Neural progenitor cell (in vitro differentiated cells): ENCODE data around the gene DLGAP3. TPM values are rescaled to one million over a fixed set of nuclear protein-coding genes. Genes with fewer than 3 reads are reported as not detected.

Source experiments
- DNase-seq: peaks from one replicate; pipeline ENCODE4 v3.0.0-alpha.2; 2016; ENCODE audit warnings: low spot score
- H2AFZ ChIP-seq: fragments of 200-600 bp; sonication (generic); replicated peaks from 2 replicates; pipeline ENCODE4 v1.6.1; 2016; ENCODE audit warnings: antibody characterized with exemption
- H3F3A ChIP-seq: fragments of 200-600 bp; sonication (generic); 2 replicates; pipeline ENCODE4 v1.6.1; 2016; ENCODE audit warnings: antibody characterized with exemption, low read depth
- H3K27ac ChIP-seq: fragments of 200-600 bp; sonication (generic); 2 replicates; pipeline ENCODE4 v1.5.1; 2016; ENCODE audit warnings: mild to moderate bottlenecking
- H3K27me3 ChIP-seq: fragments of 200-600 bp; sonication (generic); 2 replicates; pipeline ENCODE4 v1.6.1; 2016; ENCODE audit warnings: mild to moderate bottlenecking, moderate library complexity
- H3K36me3 ChIP-seq: fragments of 200-600 bp; sonication (generic); 2 replicates; pipeline ENCODE4 v1.5.1; 2016
- H3K4me1 ChIP-seq: fragments of 200-600 bp; sonication (generic); 2 replicates; pipeline ENCODE4 v1.6.1; 2016; ENCODE audit warnings: mixed run types
- H3K4me2 ChIP-seq: fragments of 200-600 bp; sonication (generic); 2 replicates; pipeline ENCODE4 v1.6.1; 2016
- H3K4me3 ChIP-seq: fragments of 200-600 bp; sonication (generic); 2 replicates; pipeline ENCODE4 v1.5.1; 2016
- H3K79me2 ChIP-seq: fragments of 200-600 bp; sonication (generic); 2 replicates; pipeline ENCODE4 v1.6.1; 2016; ENCODE audit warnings: low read depth
- H3K9ac ChIP-seq: fragments of 200-600 bp; sonication (generic); 2 replicates; pipeline ENCODE4 v1.6.1; 2016
- H3K9me3 ChIP-seq: fragments of 200-600 bp; sonication (generic); 2 replicates; pipeline ENCODE4 v1.5.1; 2016; ENCODE audit warnings: low read depth
- H4K20me1 ChIP-seq: fragments of 200-600 bp; sonication (generic); 2 replicates; pipeline ENCODE4 v1.6.1; 2016; ENCODE audit warnings: low read depth
- H3K27ac Mint-ChIP-seq: 3 replicates; pipeline ENCODE4 v1.8.0; 2021; ENCODE audit warnings: mixed read lengths
- H3K27me3 Mint-ChIP-seq: 2 replicates; pipeline ENCODE4 v1.8.0; 2022; ENCODE audit warnings: low read depth, mild to moderate bottlenecking, inconsistent platforms, moderate library complexity, mixed read lengths; ENCODE audit not compliant: insufficient read depth
- H3K36me3 Mint-ChIP-seq: 3 replicates; pipeline ENCODE4 v1.8.0; 2021; ENCODE audit warnings: mixed read lengths
- H3K4me1 Mint-ChIP-seq: 3 replicates; pipeline ENCODE4 v1.8.0; 2021; ENCODE audit warnings: mixed read lengths
- H3K4me3 Mint-ChIP-seq: 3 replicates; pipeline ENCODE4 v1.8.0; 2021; ENCODE audit warnings: mild to moderate bottlenecking, moderate library complexity, mixed read lengths
- H3K9me3 Mint-ChIP-seq: 3 replicates; pipeline ENCODE4 v1.8.0; 2020; ENCODE audit warnings: mixed read lengths
- CTCF ChIP-seq: fragments of 200-600 bp; sonication (generic); IDR thresholded peaks from 2 replicates; pipeline ENCODE4 v1.5.1; 2017; ENCODE audit warnings: antibody characterized with exemption, mild to moderate bottlenecking
- EZH2 ChIP-seq: fragments of 200-600 bp; sonication (generic); IDR thresholded peaks from 2 replicates; pipeline ENCODE4 v1.6.1; 2017; ENCODE audit warnings: antibody characterized with exemption, mild to moderate bottlenecking, moderate library complexity
- EZH2phosphoT487 ChIP-seq: fragments of 200-600 bp; sonication (generic); IDR thresholded peaks from 2 replicates; pipeline ENCODE4 v1.6.1; 2017; ENCODE audit warnings: antibody characterized with exemption
- total RNA-seq: library from RNA; depleted of rRNA; stranded (reverse); fragments of >200 nt; gene quantifications from 2 replicates; pipeline ENCODE4 v1.2.3, GENCODE V29; 2015; ENCODE audit warnings: low replicate concordance

The DLGAP3 gene
- total RNA-seq, 1 donor from 2014 or later = not detected

DNA sequence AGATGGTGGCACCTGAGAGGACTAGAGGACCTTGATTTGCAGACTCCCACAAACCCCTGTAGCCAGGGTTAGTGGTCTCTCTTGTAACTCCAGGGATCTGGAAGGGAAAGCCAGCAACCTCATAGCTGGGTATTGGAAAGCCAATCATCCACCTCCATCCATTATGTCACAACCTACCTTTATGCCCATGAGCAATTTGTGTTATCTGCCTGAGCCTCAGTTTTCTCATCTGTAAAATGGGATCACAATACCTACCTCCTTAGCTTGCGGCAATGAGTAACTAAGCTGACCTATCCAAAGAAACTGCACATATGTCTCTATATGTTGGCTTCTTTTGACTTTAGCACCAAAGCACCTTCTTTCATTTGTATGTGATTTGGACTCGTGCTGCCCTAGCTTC is 14.5 kb downstream of the DLGAP3 start:
- H3K27me3 Mint-ChIP-seq = peaks cover 6% of the 10 kb centered on the region
- Histone ChIP-seq H4K20me1 (no peaks in the 10 kb centered on the region), H3K79me2 (no peaks in the 10 kb centered on the region), H3K27ac (no peak overlapping the region), H3K27me3 (no peaks in the 10 kb centered on the region), H3K36me3 (no peaks in the 10 kb centered on the region), H3K4me2 (no peak overlapping the region), H3K9ac (no peak overlapping the region), H3K9me3 (no peaks in the 10 kb centered on the region), H3K4me3 (no peak overlapping the region), H3K4me1 (peaks cover 11% of the 10 kb centered on the region), H3F3A (no peaks in the 10 kb centered on the region), H2AFZ (no peak overlapping the region)
- H3K4me1 Mint-ChIP-seq = peaks cover 4% of the 10 kb centered on the region
- TF ChIP-seq EZH2 (no peak), EZH2phosphoT487 (no peak), CTCF (no peak)
- no peak overlapping the region for H3K27ac Mint-ChIP-seq
- no peak for DNase-seq
- H3K9me3 Mint-ChIP-seq = no peaks in the 10 kb centered on the region
- H3K36me3 Mint-ChIP-seq = no peaks in the 10 kb centered on the region
- H3K4me3 Mint-ChIP-seq = no peak overlapping the region

GRCh38 chr1:34911465-34911864 is 18.0 kb downstream of the DLGAP3 start:
- H4K20me1 ChIP-seq = peaks cover 13% of the 10 kb centered on the region
- no peaks in the 10 kb centered on the region for H3K36me3 ChIP-seq
- no peak overlapping the region for H3K4me2 ChIP-seq
- Mint-ChIP-seq H3K4me1 (no peaks in the 10 kb centered on the region), H3K27me3 (peaks cover 5% of the 10 kb centered on the region), H3K36me3 (no peaks in the 10 kb centered on the region), H3K9me3 (no peaks in the 10 kb centered on the region), H3K4me3 (no peak overlapping the region), H3K27ac (no peak overlapping the region)
- H3K9ac ChIP-seq = no peak overlapping the region
- H3K27ac ChIP-seq = no peak overlapping the region
- no peak overlapping the region for H2AFZ ChIP-seq
- H3F3A ChIP-seq = no peaks in the 10 kb centered on the region
- no peaks in the 10 kb centered on the region for H3K4me1 ChIP-seq
- H3K4me3 ChIP-seq = no peak overlapping the region
- H3K79me2 ChIP-seq = no peaks in the 10 kb centered on the region
- no peaks in the 10 kb centered on the region for H3K9me3 ChIP-seq
- peaks cover 4% of the 10 kb centered on the region for H3K27me3 ChIP-seq
- no peak for TF ChIP-seq EZH2
- no peak for TF ChIP-seq CTCF
- TF ChIP-seq EZH2phosphoT487 = no peak
- no peak for DNase-seq

DNA sequence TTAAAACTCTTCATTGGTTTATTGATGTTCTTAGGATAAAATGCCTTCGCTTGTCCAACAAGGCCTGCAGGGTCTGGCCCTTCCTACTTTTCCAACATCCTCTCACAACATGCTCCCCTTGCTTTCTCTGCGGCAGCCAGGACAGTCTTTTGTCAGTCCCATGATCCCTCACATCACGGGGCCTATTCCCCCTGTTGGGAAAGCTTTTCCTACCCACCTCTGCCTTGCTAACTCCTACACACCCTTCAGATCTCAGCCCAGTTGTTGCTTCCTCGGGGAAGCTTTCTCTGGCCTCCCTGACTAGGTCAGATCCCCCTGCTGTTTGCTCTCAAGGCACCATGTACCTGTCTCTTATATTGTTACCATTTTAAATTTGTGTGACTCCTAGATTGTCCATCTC is 19.0 kb downstream of the DLGAP3 start:
- no peaks in the 10 kb centered on the region for H3K9me3 Mint-ChIP-seq
- Histone ChIP-seq H3K4me2 (no peak overlapping the region), H3K4me3 (no peak overlapping the region), H2AFZ (no peak overlapping the region), H4K20me1 (peaks cover 13% of the 10 kb centered on the region), H3K27me3 (peaks cover 4% of the 10 kb centered on the region), H3K9me3 (no peaks in the 10 kb centered on the region), H3F3A (no peaks in the 10 kb centered on the region), H3K36me3 (no peaks in the 10 kb centered on the region), H3K27ac (no peak overlapping the region), H3K79me2 (no peaks in the 10 kb centered on the region), H3K4me1 (no peaks in the 10 kb centered on the region), H3K9ac (no peak overlapping the region)
- peaks cover 6% of the 10 kb centered on the region for H3K4me1 Mint-ChIP-seq
- H3K27ac Mint-ChIP-seq = no peak overlapping the region
- peaks cover 5% of the 10 kb centered on the region for H3K27me3 Mint-ChIP-seq
- no peak for DNase-seq
- H3K36me3 Mint-ChIP-seq = no peaks in the 10 kb centered on the region
- TF ChIP-seq CTCF = no peak
- no peak for TF ChIP-seq EZH2
- TF ChIP-seq EZH2phosphoT487 = no peak
- no peak overlapping the region for H3K4me3 Mint-ChIP-seq
